Endothelial cell (in vitro differentiated cells): Measurements from ENCODE around the gene DHRS7. TPM values are rescaled to one million over a fixed set of nuclear protein-coding genes. Genes with fewer than 3 reads are reported as not detected.
A peak's percentile ranks its signal among the peaks of the same experiment; 100 is the strongest.
"Not testable (repeated sequence)": the region's sequence is repeated elsewhere in the genome, so short reads cannot be mapped to it uniquely, and the experiment has no call there.

Source experiments
- DNase-seq: peaks from one replicate; pipeline ENCODE4 v3.0.0; 2021; ENCODE audit warnings: low spot score
- H3K27ac Mint-ChIP-seq: one replicate; pipeline ENCODE4 v1.8.0; 2021; ENCODE audit warnings: mixed read lengths, inconsistent platforms; ENCODE audit not compliant: unreplicated experiment
- H3K27me3 Mint-ChIP-seq: one replicate; pipeline ENCODE4 v1.8.0; 2021; ENCODE audit warnings: mild to moderate bottlenecking, moderate library complexity, mixed read lengths, inconsistent platforms; ENCODE audit not compliant: unreplicated experiment
- H3K36me3 Mint-ChIP-seq: one replicate; pipeline ENCODE4 v1.8.0; 2021; ENCODE audit warnings: mild to moderate bottlenecking, low read depth, mixed read lengths, inconsistent platforms; ENCODE audit not compliant: unreplicated experiment
- H3K4me1 Mint-ChIP-seq: one replicate; pipeline ENCODE4 v1.8.0; 2021; ENCODE audit warnings: mild to moderate bottlenecking, mixed read lengths, inconsistent platforms; ENCODE audit not compliant: unreplicated experiment
- H3K4me3 Mint-ChIP-seq: one replicate; pipeline ENCODE4 v1.8.0; 2021; ENCODE audit warnings: mild to moderate bottlenecking, mixed read lengths, inconsistent platforms; ENCODE audit not compliant: unreplicated experiment
- H3K9me3 Mint-ChIP-seq: one replicate; pipeline ENCODE4 v1.8.0; 2021; ENCODE audit warnings: mixed read lengths, inconsistent platforms; ENCODE audit not compliant: unreplicated experiment
- total RNA-seq: library from RNA; stranded (reverse); fragmentation: NEBNext Ultra II Directional; extraction: Animal tissue kit (Norgen Biotek cat#: 25700); gene quantifications from one replicate; pipeline ENCODE4 v1.2.1, GENCODE V29; 2021; ENCODE audit not compliant: unreplicated experiment
- TF ChIP-seq, protein P1 (sequence below): fragments of 200-600 bp; sonication (generic); IDR thresholded peaks from one replicate; pipeline ENCODE4 v1.5.0; 2021; ENCODE audit warnings: antibody characterized with exemption; ENCODE audit not compliant: unreplicated experiment

DHRS7 gene
- total RNA-seq, 1 donor from 2014 or later = 67.3 TPM

- peaks cover 3% of the 10 kb centered on the region for H3K27me3 Mint-ChIP-seq
- no peak overlapping the region for H3K27ac Mint-ChIP-seq
These were observed 63.4 kb downstream of the DHRS7 start for GRCh38 chr14:60101786-60102185.

GRCh38 chr14:60099855-60100254, 65.3 kb downstream of the DHRS7 start:
- not testable (repeated sequence) for H3K4me3 Mint-ChIP-seq, DNase-seq, H3K9me3 Mint-ChIP-seq, H3K27ac Mint-ChIP-seq, H3K36me3 Mint-ChIP-seq, H3K27me3 Mint-ChIP-seq
- H3K4me1 Mint-ChIP-seq = peaks cover 41% of the 10 kb centered on the region

More at GRCh38 chr14:60101786-60102185, 63.4 kb downstream of the DHRS7 start:
- no peak overlapping the region for H3K4me3 Mint-ChIP-seq
- TF ChIP-seq, protein P1, sequence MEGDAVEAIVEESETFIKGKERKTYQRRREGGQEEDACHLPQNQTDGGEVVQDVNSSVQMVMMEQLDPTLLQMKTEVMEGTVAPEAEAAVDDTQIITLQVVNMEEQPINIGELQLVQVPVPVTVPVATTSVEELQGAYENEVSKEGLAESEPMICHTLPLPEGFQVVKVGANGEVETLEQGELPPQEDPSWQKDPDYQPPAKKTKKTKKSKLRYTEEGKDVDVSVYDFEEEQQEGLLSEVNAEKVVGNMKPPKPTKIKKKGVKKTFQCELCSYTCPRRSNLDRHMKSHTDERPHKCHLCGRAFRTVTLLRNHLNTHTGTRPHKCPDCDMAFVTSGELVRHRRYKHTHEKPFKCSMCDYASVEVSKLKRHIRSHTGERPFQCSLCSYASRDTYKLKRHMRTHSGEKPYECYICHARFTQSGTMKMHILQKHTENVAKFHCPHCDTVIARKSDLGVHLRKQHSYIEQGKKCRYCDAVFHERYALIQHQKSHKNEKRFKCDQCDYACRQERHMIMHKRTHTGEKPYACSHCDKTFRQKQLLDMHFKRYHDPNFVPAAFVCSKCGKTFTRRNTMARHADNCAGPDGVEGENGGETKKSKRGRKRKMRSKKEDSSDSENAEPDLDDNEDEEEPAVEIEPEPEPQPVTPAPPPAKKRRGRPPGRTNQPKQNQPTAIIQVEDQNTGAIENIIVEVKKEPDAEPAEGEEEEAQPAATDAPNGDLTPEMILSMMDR = no peak
- H3K36me3 Mint-ChIP-seq = peaks cover 9% of the 10 kb centered on the region
- H3K4me1 Mint-ChIP-seq = peaks cover 33% of the 10 kb centered on the region
- no peak for DNase-seq
- no peaks in the 10 kb centered on the region for H3K9me3 Mint-ChIP-seq

- no peaks in the 10 kb centered on the region for H3K9me3 Mint-ChIP-seq
- DNase-seq = no peak
- H3K4me3 Mint-ChIP-seq = no peak overlapping the region
- H3K36me3 Mint-ChIP-seq = peaks cover 10% of the 10 kb centered on the region
- H3K4me1 Mint-ChIP-seq = peaks cover 56% of the 10 kb centered on the region
- peaks cover 7% of the 10 kb centered on the region for H3K27me3 Mint-ChIP-seq
- H3K27ac Mint-ChIP-seq = no peak overlapping the region
- TF ChIP-seq, protein P1 = no peak
These were observed 67.2 kb downstream of the DHRS7 start for GRCh38 chr14:60097974-60098373.

DNA sequence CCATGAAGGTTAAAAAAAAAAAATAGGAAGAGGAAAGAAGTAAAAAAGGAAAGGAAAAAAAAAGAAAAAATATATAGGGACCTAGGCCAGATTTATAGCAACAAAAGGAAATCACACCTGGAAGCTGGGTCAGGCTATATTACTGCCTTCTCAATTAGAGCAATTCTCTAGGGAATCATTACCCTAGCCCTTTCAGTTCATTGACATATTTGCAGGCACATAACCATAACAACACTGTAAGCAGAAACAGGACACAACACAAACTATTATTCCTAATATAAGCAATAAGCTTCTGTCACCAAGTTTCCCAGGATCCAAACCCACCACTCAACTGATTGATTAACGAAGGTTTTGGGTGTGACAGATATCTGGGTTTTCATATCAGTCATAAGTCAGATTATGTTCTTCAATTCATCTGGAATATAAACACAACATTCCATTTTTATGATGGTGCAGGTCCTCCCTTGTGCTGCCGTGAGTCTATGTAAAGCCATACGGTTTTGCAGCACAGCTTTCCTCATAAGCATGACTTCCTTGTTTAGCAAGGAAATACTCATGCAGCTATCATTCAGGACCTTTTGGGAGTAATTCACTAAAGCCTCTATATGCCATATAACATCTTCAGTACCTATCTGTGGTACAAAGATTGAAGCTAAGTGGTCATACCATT, 69.3 kb downstream of the DHRS7 start:
- Mint-ChIP-seq H3K27ac (peak overlapping the region; percentile 44), H3K4me1 (peaks cover 53% of the 10 kb centered on the region), H3K4me3 (no peak overlapping the region), H3K9me3 (no peaks in the 10 kb centered on the region), H3K36me3 (peaks cover 17% of the 10 kb centered on the region), H3K27me3 (peaks cover 8% of the 10 kb centered on the region)
- TF ChIP-seq, protein P1 = no peak
- DNase-seq = no peak

DNA sequence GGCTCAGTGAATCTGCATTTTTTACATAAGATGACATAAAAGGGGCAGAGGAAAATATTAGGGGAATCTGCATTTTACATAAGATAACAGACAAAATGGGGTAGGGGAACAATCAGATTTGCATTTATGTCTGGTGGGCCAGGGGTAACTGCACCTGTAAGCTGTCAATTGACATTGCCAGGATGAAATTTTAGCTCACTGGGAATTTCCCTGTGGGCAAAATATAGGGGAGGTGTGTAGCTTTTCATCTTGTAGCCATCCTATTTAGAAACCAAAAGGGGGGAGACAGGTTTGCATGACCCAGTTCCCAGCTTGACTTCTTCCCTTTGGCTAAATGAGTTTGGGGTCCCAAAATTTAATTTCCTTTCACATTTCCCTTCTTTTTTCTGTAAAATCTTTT, 70.0 kb downstream of the DHRS7 start:
- H3K27me3 Mint-ChIP-seq = peaks cover 8% of the 10 kb centered on the region
- H3K4me1 Mint-ChIP-seq = peaks cover 50% of the 10 kb centered on the region
- H3K27ac Mint-ChIP-seq = peak overlapping the region; percentile 78
- DNase-seq = no peak
- H3K36me3 Mint-ChIP-seq = peaks cover 17% of the 10 kb centered on the region
- H3K9me3 Mint-ChIP-seq = no peaks in the 10 kb centered on the region
- TF ChIP-seq, protein P1 = no peak
- H3K4me3 Mint-ChIP-seq = no peak overlapping the region
